Activated CD8-positive, alpha-beta memory T cell treated with anti-CD3 and anti-CD28 coated beads, Interleukin-2, amount 10 ng/mL, durations not matched to agents 7 days and 5 days (primary cell): ENCODE data around the gene ADAMTS20. TPM values are rescaled to one million over a fixed set of nuclear protein-coding genes. Genes with fewer than 3 reads are reported as not detected.
"Not testable (repeated sequence)": the region's sequence is repeated elsewhere in the genome, so short reads cannot be mapped to it uniquely, and the experiment has no call there.

Experiments used
- ATAC-seq: fragments of 150-1000 bp; cut with Tn5 transposase; one replicate; pipeline ENCODE4 v1.10.0; 2021; ENCODE audit warnings: moderate library complexity
- CTCF ChIA-PET: fragments of 350-600 bp; sonication (Branson Sonifier 250); formaldehyde crosslinking; loops from one replicate; lab custom pipeline; 2021; ENCODE audit warnings: antibody characterized with exemption; lab: Charles Lee
- DNase-seq: peaks from one replicate; pipeline ENCODE4 v3.0.0-alpha.2; 2020
- H3K27ac Mint-ChIP-seq: one replicate; pipeline ENCODE4 v1.8.0; 2021; ENCODE audit warnings: mild to moderate bottlenecking, mixed read lengths
- H3K27me3 Mint-ChIP-seq: one replicate; pipeline ENCODE4 v1.8.0; 2021; ENCODE audit warnings: mixed read lengths
- H3K36me3 Mint-ChIP-seq: one replicate; pipeline ENCODE4 v1.8.0; 2021; ENCODE audit warnings: mild to moderate bottlenecking, mixed read lengths
- H3K4me1 Mint-ChIP-seq: one replicate; pipeline ENCODE4 v1.8.0; 2021; ENCODE audit warnings: mixed read lengths
- H3K4me3 Mint-ChIP-seq: one replicate; pipeline ENCODE4 v1.8.0; 2021; ENCODE audit warnings: mild to moderate bottlenecking, moderate library complexity, mixed read lengths
- H3K9me3 Mint-ChIP-seq: one replicate; pipeline ENCODE4 v1.8.0; 2022; ENCODE audit warnings: low read depth, mixed read lengths
- total RNA-seq, 2 experiments: library from RNA; stranded (reverse); gene quantifications; one replicate each; pipeline ENCODE4 v1.2.3, GENCODE V29; 2021

ADAMTS20 gene
- total RNA-seq, 2 experiments from 2014 or later, result not detected

GRCh38 chr12:43362910-43363694 is 188.9 kb downstream of the ADAMTS20 start:
- DNase-seq, result no peak

GRCh38 chr12:43361031-43361710 is 190.8 kb downstream of the ADAMTS20 start:
- no peak overlapping the region for H3K4me3 Mint-ChIP-seq
- no peaks in the 10 kb centered on the region for H3K36me3 Mint-ChIP-seq
- no peak for ATAC-seq
- H3K4me1 Mint-ChIP-seq, result no peaks in the 10 kb centered on the region
- DNase-seq, result no peak
- H3K27ac Mint-ChIP-seq, result no peak overlapping the region
- H3K27me3 Mint-ChIP-seq, result no peaks in the 10 kb centered on the region
- H3K9me3 Mint-ChIP-seq, result no peaks in the 10 kb centered on the region
- CTCF ChIA-PET, result no interaction called here

More at GRCh38 chr12:43362910-43363694, 188.9 kb downstream of the ADAMTS20 start:
- Mint-ChIP-seq H3K27ac (no peak overlapping the region), H3K4me3 (no peak overlapping the region), H3K9me3 (no peaks in the 10 kb centered on the region), H3K36me3 (no peaks in the 10 kb centered on the region), H3K4me1 (no peaks in the 10 kb centered on the region), H3K27me3 (no peaks in the 10 kb centered on the region)
- CTCF ChIA-PET, result no interaction called here
- no peak for ATAC-seq

- H3K4me3 Mint-ChIP-seq, ATAC-seq, DNase-seq, H3K9me3 Mint-ChIP-seq, H3K4me1 Mint-ChIP-seq, H3K27me3 Mint-ChIP-seq, H3K27ac Mint-ChIP-seq, H3K36me3 Mint-ChIP-seq, CTCF ChIA-PET: not testable (repeated sequence)
Observed at GRCh38 chr12:43360001-43360400, 192.0 kb downstream of the ADAMTS20 start.

- H3K4me1 Mint-ChIP-seq, result no peaks in the 10 kb centered on the region
- no peak overlapping the region for H3K4me3 Mint-ChIP-seq
- no peak for DNase-seq
- H3K9me3 Mint-ChIP-seq, result no peaks in the 10 kb centered on the region
- H3K27ac Mint-ChIP-seq, result no peak overlapping the region
- no peak for ATAC-seq
- CTCF ChIA-PET, result no interaction called here
- H3K36me3 Mint-ChIP-seq, result no peaks in the 10 kb centered on the region
- no peaks in the 10 kb centered on the region for H3K27me3 Mint-ChIP-seq
Observed at GRCh38 chr12:43357141-43357540, 194.9 kb downstream of the ADAMTS20 start.

- Mint-ChIP-seq H3K4me3 (no peak overlapping the region), H3K4me1 (no peaks in the 10 kb centered on the region), H3K9me3 (no peaks in the 10 kb centered on the region), H3K27me3 (no peaks in the 10 kb centered on the region), H3K36me3 (no peaks in the 10 kb centered on the region), H3K27ac (no peak overlapping the region)
- DNase-seq (no peak), ATAC-seq (no peak)
- CTCF ChIA-PET, result no interaction called here
Observed at GRCh38 chr12:43352001-43352400, 200.0 kb downstream of the ADAMTS20 start.

- Mint-ChIP-seq H3K9me3 (no peaks in the 10 kb centered on the region), H3K27ac (no peak overlapping the region), H3K4me3 (no peak overlapping the region), H3K4me1 (no peaks in the 10 kb centered on the region), H3K36me3 (no peaks in the 10 kb centered on the region), H3K27me3 (no peaks in the 10 kb centered on the region)
- no peak for DNase-seq
- CTCF ChIA-PET, result no interaction called here
- ATAC-seq, result no peak
Observed at GRCh38 chr12:43349863-43350262, 202.1 kb downstream of the ADAMTS20 start.

GRCh38 chr12:43348221-43348620 is 203.8 kb downstream of the ADAMTS20 start:
- no peaks in the 10 kb centered on the region for H3K36me3 Mint-ChIP-seq
- ATAC-seq (no peak), DNase-seq (no peak)
- H3K4me3 Mint-ChIP-seq, result no peak overlapping the region
- H3K27ac Mint-ChIP-seq, result no peak overlapping the region
- no peaks in the 10 kb centered on the region for H3K27me3 Mint-ChIP-seq
- CTCF ChIA-PET, result no interaction called here
- H3K4me1 Mint-ChIP-seq, result no peaks in the 10 kb centered on the region
- H3K9me3 Mint-ChIP-seq, result peaks cover 1% of the 10 kb centered on the region

GRCh38 chr12:43347026-43347425 is 205.0 kb downstream of the ADAMTS20 start:
- no peak for ATAC-seq
- Mint-ChIP-seq H3K4me3 (no peak overlapping the region), H3K27ac (no peak overlapping the region), H3K9me3 (peaks cover 3% of the 10 kb centered on the region), H3K4me1 (no peaks in the 10 kb centered on the region), H3K27me3 (no peaks in the 10 kb centered on the region), H3K36me3 (no peaks in the 10 kb centered on the region)
- DNase-seq, result no peak
- CTCF ChIA-PET, result no interaction called here

- no peak for ATAC-seq
- no peaks in the 10 kb centered on the region for H3K36me3 Mint-ChIP-seq
- CTCF ChIA-PET, result no interaction called here
- H3K27ac Mint-ChIP-seq, result no peak overlapping the region
- no peak for DNase-seq
- no peaks in the 10 kb centered on the region for H3K4me1 Mint-ChIP-seq
- H3K4me3 Mint-ChIP-seq, result no peak overlapping the region
- H3K9me3 Mint-ChIP-seq, result peaks cover 3% of the 10 kb centered on the region
- no peaks in the 10 kb centered on the region for H3K27me3 Mint-ChIP-seq
Observed at GRCh38 chr12:43345023-43345422, 207.0 kb downstream of the ADAMTS20 start.

GRCh38 chr12:43341785-43342313 is 210.2 kb downstream of the ADAMTS20 start:
- ATAC-seq, CTCF ChIA-PET, H3K4me3 Mint-ChIP-seq: not testable (repeated sequence)

GRCh38 chr12:43338848-43339526 is 213.0 kb downstream of the ADAMTS20 start:
- Mint-ChIP-seq H3K27ac (no peak overlapping the region), H3K4me1 (no peaks in the 10 kb centered on the region), H3K9me3 (peaks cover 3% of the 10 kb centered on the region), H3K4me3 (no peak overlapping the region), H3K36me3 (no peaks in the 10 kb centered on the region), H3K27me3 (no peaks in the 10 kb centered on the region)
- no peak for DNase-seq
- no peak for ATAC-seq
- CTCF ChIA-PET, result no interaction called here

More at GRCh38 chr12:43341785-43342313, 210.2 kb downstream of the ADAMTS20 start:
- H3K9me3 Mint-ChIP-seq, H3K36me3 Mint-ChIP-seq, DNase-seq, H3K27ac Mint-ChIP-seq, H3K4me1 Mint-ChIP-seq, H3K27me3 Mint-ChIP-seq: not testable (repeated sequence)

GRCh38 chr12:43337571-43338444 is 214.2 kb downstream of the ADAMTS20 start:
- H3K9me3 Mint-ChIP-seq, result no peaks in the 10 kb centered on the region
- no peaks in the 10 kb centered on the region for H3K36me3 Mint-ChIP-seq
- no peaks in the 10 kb centered on the region for H3K27me3 Mint-ChIP-seq
- CTCF ChIA-PET, result no interaction called here
- ATAC-seq (no peak), DNase-seq (no peak)
- H3K4me1 Mint-ChIP-seq, result no peaks in the 10 kb centered on the region
- no peak overlapping the region for H3K4me3 Mint-ChIP-seq
- H3K27ac Mint-ChIP-seq, result no peak overlapping the region
